ENCODE results near the gene VDAC2.

DNA sequence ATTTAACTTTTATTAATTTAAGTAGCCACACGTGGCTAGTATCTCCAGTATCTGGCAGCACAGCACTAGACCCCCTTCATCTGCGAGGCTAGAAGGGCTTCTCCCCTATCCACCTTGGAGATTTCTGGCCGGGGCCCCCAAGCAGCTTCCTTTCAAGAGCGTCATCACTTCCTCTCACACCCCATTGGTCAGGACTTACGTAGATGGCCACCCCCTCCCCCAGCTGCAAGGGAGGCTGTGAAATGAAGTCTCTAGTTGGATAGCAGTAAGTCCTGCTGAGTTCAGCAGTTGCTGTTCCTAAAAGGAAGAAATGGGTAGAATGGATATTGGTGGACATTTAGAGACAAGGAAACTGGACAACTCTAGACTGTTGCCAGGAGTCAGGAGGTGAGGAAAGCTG is 59.0 kb downstream of the VDAC2 start:
- TF ChIP-seq CTCF (IDR thresholded peaks at IDR 0.05) (no peak), POLR2A (IDR thresholded peaks at IDR 0.05) (no peak)

Data from Peyer's patch (tissue), 4 donors.